Measurements from ENCODE around the gene SCAP. TPM values are rescaled to one million over a fixed set of nuclear protein-coding genes. Genes with fewer than 3 reads are reported as not detected.

The SCAP gene
- total and polyA plus RNA-seq, 7 donors = 18.9 to 47.5 (median 34.7) TPM

DNA sequence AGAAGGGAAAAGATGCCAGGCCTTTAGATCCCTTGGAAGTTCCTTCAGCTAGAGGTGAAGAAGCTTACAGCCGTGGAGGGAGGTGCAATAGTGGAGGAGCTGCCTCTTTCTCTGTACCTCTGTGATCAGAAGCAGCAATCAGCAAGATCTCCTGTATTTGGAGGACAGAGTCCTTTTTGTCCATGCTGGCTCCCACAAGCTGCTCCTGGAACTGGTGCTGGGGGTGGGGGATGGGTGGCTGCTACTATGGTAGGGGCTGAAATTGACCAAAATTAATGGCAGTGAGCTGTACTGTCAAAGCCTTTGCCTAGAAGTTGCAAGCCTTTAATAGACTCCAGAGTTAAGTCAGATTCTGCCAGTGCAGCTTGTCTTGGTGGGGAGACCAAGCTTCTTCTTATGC lies 76.7 kb downstream of the SCAP start:
- H3K4me3 ChIP-seq = no peak overlapping the region
- TF ChIP-seq, protein P1, sequence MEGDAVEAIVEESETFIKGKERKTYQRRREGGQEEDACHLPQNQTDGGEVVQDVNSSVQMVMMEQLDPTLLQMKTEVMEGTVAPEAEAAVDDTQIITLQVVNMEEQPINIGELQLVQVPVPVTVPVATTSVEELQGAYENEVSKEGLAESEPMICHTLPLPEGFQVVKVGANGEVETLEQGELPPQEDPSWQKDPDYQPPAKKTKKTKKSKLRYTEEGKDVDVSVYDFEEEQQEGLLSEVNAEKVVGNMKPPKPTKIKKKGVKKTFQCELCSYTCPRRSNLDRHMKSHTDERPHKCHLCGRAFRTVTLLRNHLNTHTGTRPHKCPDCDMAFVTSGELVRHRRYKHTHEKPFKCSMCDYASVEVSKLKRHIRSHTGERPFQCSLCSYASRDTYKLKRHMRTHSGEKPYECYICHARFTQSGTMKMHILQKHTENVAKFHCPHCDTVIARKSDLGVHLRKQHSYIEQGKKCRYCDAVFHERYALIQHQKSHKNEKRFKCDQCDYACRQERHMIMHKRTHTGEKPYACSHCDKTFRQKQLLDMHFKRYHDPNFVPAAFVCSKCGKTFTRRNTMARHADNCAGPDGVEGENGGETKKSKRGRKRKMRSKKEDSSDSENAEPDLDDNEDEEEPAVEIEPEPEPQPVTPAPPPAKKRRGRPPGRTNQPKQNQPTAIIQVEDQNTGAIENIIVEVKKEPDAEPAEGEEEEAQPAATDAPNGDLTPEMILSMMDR (IDR thresholded peaks at IDR 0.05) = no peak
- ATAC-seq (no peak), DNase-seq (no peak)
- intact Hi-C loops (cut with DNase I) = no loop called here
- H3K27ac ChIP-seq = no peak overlapping the region
- no peaks in the 10 kb centered on the region for H3K27me3 ChIP-seq (ENCODE audit: insufficient read depth in 3 of 3, low read length in 2 of 3)
- 87 to 95% (median 91%) methylated on average over 1 of the region's 1 CpG for WGBS, 3 donors
- H3K4me1 ChIP-seq = peaks cover 15% of the 10 kb centered on the region
- H3K9me3 ChIP-seq = no peaks in the 10 kb centered on the region
- H3K36me3 ChIP-seq (ENCODE audit: insufficient read depth in 1 of 2, low read depth in 1 of 2) = peaks cover 0 to 64% of the 10 kb centered on the region in 2 donors

DNA sequence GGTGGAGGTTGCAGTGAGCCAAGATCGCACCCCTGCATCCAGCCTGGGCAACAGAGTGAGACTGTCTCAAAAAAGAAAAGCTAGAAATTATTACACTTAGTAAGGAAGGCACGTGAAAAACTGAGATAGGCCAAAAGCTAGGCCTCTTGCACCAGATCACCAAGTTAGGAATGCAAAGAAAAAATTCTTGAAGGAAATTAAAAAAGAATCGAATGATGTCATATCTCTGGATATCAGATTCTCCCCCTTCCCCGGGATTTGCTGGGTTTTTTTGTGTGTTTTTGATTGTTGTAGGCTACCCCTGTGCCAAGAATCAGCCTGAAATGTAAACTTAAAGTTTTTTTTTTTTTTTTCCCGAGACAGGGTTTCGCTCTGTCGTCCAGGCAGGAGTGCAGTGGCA lies 77.5 kb downstream of the SCAP start:
- intact Hi-C loops (cut with DNase I) = no loop called here
- H3K27ac ChIP-seq = no peak overlapping the region
- ATAC-seq (no peak), DNase-seq (no peak)
- peaks cover 0 to 59% of the 10 kb centered on the region in 2 donors for H3K36me3 ChIP-seq (ENCODE audit: insufficient read depth in 1 of 2, low read depth in 1 of 2)
- WGBS, 3 donors = 84 to 86% (median 85%) methylated on average over 7 of the region's 7 CpGs
- no peak overlapping the region for H3K4me3 ChIP-seq
- no peaks in the 10 kb centered on the region for H3K27me3 ChIP-seq (ENCODE audit: insufficient read depth in 3 of 3, low read length in 2 of 3)
- peaks cover 20% of the 10 kb centered on the region for H3K4me1 ChIP-seq
- H3K9me3 ChIP-seq = no peaks in the 10 kb centered on the region
- TF ChIP-seq, protein P1 (IDR thresholded peaks at IDR 0.05) = no peak

DNA sequence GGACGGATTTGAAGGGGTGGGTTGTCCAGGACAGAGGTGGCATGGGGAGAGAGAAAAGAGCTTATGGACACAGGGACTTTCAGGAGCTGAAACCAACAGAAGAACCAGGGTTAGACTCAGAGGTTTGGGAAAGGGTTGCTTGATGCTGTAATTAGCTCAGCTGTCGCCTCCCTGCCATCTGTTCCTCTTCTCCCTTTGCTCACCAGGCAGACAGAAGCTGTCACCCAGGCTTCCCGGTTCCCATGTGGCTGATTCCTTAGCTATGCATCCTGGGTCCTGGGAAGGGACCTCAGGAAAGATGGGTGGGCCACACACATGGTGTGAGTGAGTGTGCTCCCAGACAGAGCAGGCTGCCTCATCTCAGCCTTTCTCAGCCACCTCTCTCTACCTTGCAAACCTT lies 80.9 kb downstream of the SCAP start:
- intact Hi-C loops (cut with DNase I) = no loop called here
- ATAC-seq = peak; percentile 66 to 85 (median 73)
- 17 to 20% (median 19%) methylated on average over 3 of the region's 3 CpGs for WGBS, 3 donors

DNA sequence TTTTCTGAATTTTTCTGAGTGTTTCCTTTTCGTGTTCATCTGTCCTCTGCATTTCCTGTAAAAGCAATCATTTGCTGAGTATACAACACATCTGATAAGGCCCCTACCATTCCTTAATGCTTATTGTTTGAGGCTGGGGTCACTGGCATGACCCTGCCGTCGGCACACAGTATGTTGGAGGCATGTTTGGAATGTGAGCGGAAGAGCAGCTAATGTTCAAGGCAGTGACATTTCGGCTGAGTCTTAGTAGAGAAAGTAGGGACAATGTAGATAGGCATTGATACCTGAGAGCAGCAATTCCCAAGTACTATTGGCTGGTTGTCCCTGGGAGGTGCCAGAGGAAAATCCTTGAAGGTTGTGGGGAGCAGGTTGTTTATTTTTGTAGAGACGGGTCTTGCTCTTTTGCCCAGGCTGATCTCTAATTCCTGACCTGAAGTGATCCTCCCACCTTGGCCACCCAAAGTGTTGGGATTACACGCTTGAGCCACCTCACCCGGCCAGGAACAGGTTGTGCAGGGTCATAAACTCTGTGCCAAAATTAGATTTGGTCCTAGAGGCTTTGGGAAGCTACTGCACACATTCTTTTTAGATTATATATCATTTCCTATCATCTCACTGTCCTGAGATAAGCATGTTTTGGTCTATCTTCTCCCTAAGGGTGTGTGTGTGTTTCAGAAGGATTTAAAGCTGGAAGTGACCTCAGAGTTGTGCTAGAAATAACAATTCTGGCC lies 81.4 kb downstream of the SCAP start:
- Histone ChIP-seq H3K36me3 (ENCODE audit: insufficient read depth in 1 of 2, low read depth in 1 of 2) (peaks cover 0 to 31% of the 10 kb centered on the region in 2 donors), H3K27ac (peak overlapping the region; percentile 65), H3K27me3 (ENCODE audit: insufficient read depth in 3 of 3, low read length in 2 of 3) (no peaks in the 10 kb centered on the region), H3K9me3 (no peaks in the 10 kb centered on the region), H3K4me1 (peaks cover 23% of the 10 kb centered on the region), H3K4me3 (no peak overlapping the region)
- intact Hi-C loops (cut with DNase I) = no loop called here
- DNase-seq (no peak), ATAC-seq (peak; percentile 62 to 88 (median 74))
- WGBS, 3 donors = 21 to 27% (median 22%) methylated on average over 8 of the region's 8 CpGs
- TF ChIP-seq, protein P1 (IDR thresholded peaks at IDR 0.05) = no peak

More for the DNA sequence above, 80.9 kb downstream of the SCAP start:
- peaks cover 23% of the 10 kb centered on the region for H3K4me1 ChIP-seq
- peaks cover 0 to 37% of the 10 kb centered on the region in 2 donors for H3K36me3 ChIP-seq (ENCODE audit: insufficient read depth in 1 of 2, low read depth in 1 of 2)
- TF ChIP-seq, protein P1 (IDR thresholded peaks at IDR 0.05) = no peak
- H3K27ac ChIP-seq = peak overlapping the region; percentile 65
- no peaks in the 10 kb centered on the region for H3K9me3 ChIP-seq
- no peak for DNase-seq
- no peaks in the 10 kb centered on the region for H3K27me3 ChIP-seq (ENCODE audit: insufficient read depth in 3 of 3, low read length in 2 of 3)
- no peak overlapping the region for H3K4me3 ChIP-seq
